ENCODE measurements around the gene ADARB2.
"Not testable (repeated sequence)": the region's sequence is repeated elsewhere in the genome, so short reads cannot be mapped to it uniquely, and the experiment has no call there.

ADARB2 gene

GRCh38 chr10:1414893-1415292, 322.4 kb downstream of the ADARB2 start:
- DNase-seq: no peak

GRCh38 chr10:1414346-1414745, 323.0 kb downstream of the ADARB2 start:
- DNase-seq: not testable (repeated sequence)

GRCh38 chr10:1413823-1414222, 323.5 kb downstream of the ADARB2 start:
- DNase-seq: no peak

GRCh38 chr10:1413256-1413655, 324.1 kb downstream of the ADARB2 start:
- DNase-seq: no peak

GRCh38 chr10:1412531-1413189, 324.7 kb downstream of the ADARB2 start:
- peak; percentile 9 for DNase-seq

- DNase-seq: no peak
Measured at GRCh38 chr10:1411956-1412355, 325.4 kb downstream of the ADARB2 start.

GRCh38 chr10:1411451-1411850, 325.9 kb downstream of the ADARB2 start:
- no peak for DNase-seq

- no peak for DNase-seq
Measured at GRCh38 chr10:1410469-1411395, 326.6 kb downstream of the ADARB2 start.

- no peak for DNase-seq
Measured at GRCh38 chr10:1410032-1410431, 327.3 kb downstream of the ADARB2 start.

GRCh38 chr10:1409392-1409791, 327.9 kb downstream of the ADARB2 start:
- no peak for DNase-seq

GRCh38 chr10:1408651-1409367, 328.5 kb downstream of the ADARB2 start:
- no peak for DNase-seq

GRCh38 chr10:1406967-1407945, 330.1 kb downstream of the ADARB2 start:
- DNase-seq: no peak

- no peak for DNase-seq
Measured at GRCh38 chr10:1406132-1406966, 331.0 kb downstream of the ADARB2 start.

GRCh38 chr10:1404323-1405260, 332.7 kb downstream of the ADARB2 start:
- no peak for DNase-seq

GRCh38 chr10:1403508-1404322, 333.6 kb downstream of the ADARB2 start:
- DNase-seq: no peak

GRCh38 chr10:1402816-1403507, 334.4 kb downstream of the ADARB2 start:
- DNase-seq: no peak

- no peak for DNase-seq
Measured at GRCh38 chr10:1402016-1402770, 335.1 kb downstream of the ADARB2 start.

All from NCI-H748 treated with DMSO at 0.1 percent for 48 hours (cell line).